Measurements from ENCODE around the gene UPF2.
"Not testable (repeated sequence)": the region's sequence is repeated elsewhere in the genome, so short reads cannot be mapped to it uniquely, and the experiment has no call there.

UPF2 gene

GRCh38 chr10:12041766-12042408 lies 722 bp downstream of the UPF2 start:
- peak in 3 of 58 donors; percentile 1 to 52 (median 33) for DNase-seq

- DNase-seq: no peak
Observed at GRCh38 chr10:12036073-12036655, 6.4 kb downstream of the UPF2 start.

GRCh38 chr10:12031404-12031803 lies 11.2 kb downstream of the UPF2 start:
- no peak for DNase-seq

- no peak for DNase-seq
Observed at GRCh38 chr10:12027539-12027938, 15.1 kb downstream of the UPF2 start.

GRCh38 chr10:12025591-12025990 lies 17.0 kb downstream of the UPF2 start:
- DNase-seq: no peak

GRCh38 chr10:12022580-12023257 lies 19.9 kb downstream of the UPF2 start:
- no peak for DNase-seq

GRCh38 chr10:12020574-12020973 lies 22.0 kb downstream of the UPF2 start:
- DNase-seq: no peak

- no peak for DNase-seq
Observed at GRCh38 chr10:12019283-12019971, 23.2 kb downstream of the UPF2 start.

- no peak for DNase-seq
Observed at GRCh38 chr10:12018438-12019282, 23.9 kb downstream of the UPF2 start.

- no peak for DNase-seq
Observed at GRCh38 chr10:12013926-12014325, 28.7 kb downstream of the UPF2 start.

GRCh38 chr10:12013391-12013790 lies 29.2 kb downstream of the UPF2 start:
- DNase-seq: not testable (repeated sequence)

- no peak for DNase-seq
Observed at GRCh38 chr10:12010353-12010752, 32.3 kb downstream of the UPF2 start.

GRCh38 chr10:12008842-12009241 lies 33.8 kb downstream of the UPF2 start:
- DNase-seq: not testable (repeated sequence)

GRCh38 chr10:12006671-12007070 lies 35.9 kb downstream of the UPF2 start:
- DNase-seq: no peak

- no peak for DNase-seq
Observed at GRCh38 chr10:11993834-11994468, 48.7 kb downstream of the UPF2 start.

- DNase-seq: no peak
Observed at GRCh38 chr10:11988924-11989323, 53.7 kb downstream of the UPF2 start.

- DNase-seq: peak in 53 of 58 donors; percentile 1 to 84 (median 43)
Observed at GRCh38 chr10:11986593-11987216, 55.9 kb downstream of the UPF2 start.

- DNase-seq: no peak
Observed at GRCh38 chr10:11982253-11982652, 60.4 kb downstream of the UPF2 start.

GRCh38 chr10:11975795-11976194 lies 66.8 kb downstream of the UPF2 start:
- no peak for DNase-seq

GRCh38 chr10:11972523-11972922 lies 70.1 kb downstream of the UPF2 start:
- not testable (repeated sequence) for DNase-seq
